ENCODE data around the gene CHRNA7. TPM values are rescaled to one million over a fixed set of nuclear protein-coding genes. Genes with fewer than 3 reads are reported as not detected.
A peak's percentile ranks its signal among the peaks of the same experiment; 100 is the strongest.

CHRNA7 gene
- total RNA-seq, 1 experiment from 2014 or later: 7.8 TPM

- TF ChIP-seq ZNF425 (CRISPR knock-in tag; conservative IDR thresholded peaks at IDR 0.05) (no peak), ATF3 (CRISPR knock-in tag; conservative IDR thresholded peaks at IDR 0.05) (no peak), ATF2 (CRISPR knock-in tag; IDR thresholded peaks at IDR 0.05; ENCODE audit: borderline replicate concordance, low read depth) (no peak), NR3C1 (CRISPR knock-in tag; conservative IDR thresholded peaks at IDR 0.05; ENCODE audit: low read depth) (no peak), ARID4B (CRISPR knock-in tag; IDR thresholded peaks at IDR 0.05; ENCODE audit: borderline replicate concordance) (no peak), EMX1 (CRISPR knock-in tag; IDR thresholded peaks at IDR 0.05) (no peak), FOXJ3 (CRISPR knock-in tag; IDR thresholded peaks at IDR 0.05; ENCODE audit: borderline replicate concordance) (no peak), ZNF219 (CRISPR knock-in tag; IDR thresholded peaks at IDR 0.05; ENCODE audit: borderline replicate concordance) (no peak), ATF1 (CRISPR knock-in tag; IDR thresholded peaks at IDR 0.05) (no peak), GRHL2 (CRISPR knock-in tag; IDR thresholded peaks at IDR 0.05; ENCODE audit: insufficient replicate concordance, severe bottlenecking) (no peak)
These were observed 10.2 kb upstream of the CHRNA7 start (continued) for GRCh38 chr15:32020156-32020555.

- Mint-ChIP-seq H3K4me1 (peaks cover 17% of the 10 kb centered on the region), H3K36me3 (no peaks in the 10 kb centered on the region), H3K27me3 (ENCODE audit: low read depth) (peaks cover 30% of the 10 kb centered on the region), H3K9me3 (no peaks in the 10 kb centered on the region), H3K27ac (no peak overlapping the region), H3K4me3 (peak overlapping the region; percentile 76)
- DNase-seq (ENCODE audit: low spot score) (peak; percentile 55), ATAC-seq (peak; percentile 66)
- CTCF ChIA-PET: interaction anchor here (0.8 to 5.4 kb wide), 45 partner anchors 9 to 515 kb away, joined by 3 to 168 read pairs (median 5); partner anchors contain the start of gene OTUD7A
- POLR2A ChIA-PET: no interaction called here
- TF ChIP-seq MXD4 (CRISPR knock-in tag; IDR thresholded peaks at IDR 0.05; ENCODE audit: borderline replicate concordance) (no peak), ZNF512 (CRISPR knock-in tag; IDR thresholded peaks at IDR 0.05; ENCODE audit: borderline replicate concordance) (no peak), ATF3 (CRISPR knock-in tag; conservative IDR thresholded peaks at IDR 0.05) (no peak), SMAD3 (CRISPR knock-in tag; IDR thresholded peaks at IDR 0.05; ENCODE audit: borderline replicate concordance) (no peak), ZNF219 (CRISPR knock-in tag; IDR thresholded peaks at IDR 0.05; ENCODE audit: borderline replicate concordance) (no peak), RELA (CRISPR knock-in tag; IDR thresholded peaks at IDR 0.05; ENCODE audit: borderline replicate concordance) (no peak), HMGA2 (CRISPR knock-in tag; IDR thresholded peaks at IDR 0.05) (no peak), NR1H2 (CRISPR knock-in tag; IDR thresholded peaks at IDR 0.05) (no peak), E2F4 (CRISPR knock-in tag; IDR thresholded peaks at IDR 0.05; ENCODE audit: borderline replicate concordance, low read depth) (no peak)
These were observed 1.4 kb upstream of the CHRNA7 start for GRCh38 chr15:32028921-32029320.
